DMS 273 (cell line): ENCODE measurements around the gene SMIM22.

Experiments
- DNase-seq: peaks from one replicate; lab custom pipeline; 2025; ENCODE audit not compliant: unreplicated experiment; lab: John Stamatoyannopoulos, UW

The SMIM22 gene

GRCh38 chr16:4795828-4796572, 831 bp downstream of the SMIM22 start:
- no peak for DNase-seq

GRCh38 chr16:4796982-4797804, 2.0 kb downstream of the SMIM22 start:
- no peak for DNase-seq

GRCh38 chr16:4797805-4798252, 2.7 kb downstream of the SMIM22 start:
- no peak for DNase-seq

GRCh38 chr16:4798456-4798855, 3.3 kb downstream of the SMIM22 start:
- no peak for DNase-seq

DNA sequence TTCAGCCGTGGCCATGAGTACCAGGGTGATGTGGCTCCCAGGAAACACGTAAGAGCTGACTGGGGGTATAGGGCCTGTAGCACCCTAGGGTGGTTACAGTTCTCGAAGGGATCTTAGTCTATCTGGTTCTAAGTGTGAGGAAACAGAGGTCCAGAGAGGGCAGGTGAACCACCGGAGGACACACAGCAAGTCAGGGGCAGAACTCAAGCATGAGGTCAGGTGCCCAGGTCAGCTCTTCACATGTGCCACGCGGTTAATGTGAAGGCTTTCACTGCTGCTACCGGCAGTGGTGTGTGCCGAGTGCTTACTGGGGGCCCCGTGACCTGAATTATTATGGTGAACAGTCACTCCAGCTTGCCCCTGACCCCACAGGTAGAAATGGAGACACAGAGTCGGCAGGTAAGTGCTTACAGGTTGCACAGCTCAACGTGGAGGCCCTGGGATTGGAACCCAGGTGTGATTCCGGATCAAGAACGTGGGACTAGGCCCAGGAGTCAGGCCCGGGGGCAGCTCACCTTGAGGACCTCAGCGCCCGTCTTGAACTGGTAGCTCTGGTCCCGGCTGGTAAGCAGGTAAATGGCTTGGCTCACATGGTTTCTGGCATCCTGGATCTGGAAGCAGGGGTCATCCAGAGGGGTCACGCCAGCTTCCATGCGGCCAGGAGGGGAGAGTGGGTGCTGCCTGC, 4.1 kb downstream of the SMIM22 start:
- DNase-seq = no peak

DNA sequence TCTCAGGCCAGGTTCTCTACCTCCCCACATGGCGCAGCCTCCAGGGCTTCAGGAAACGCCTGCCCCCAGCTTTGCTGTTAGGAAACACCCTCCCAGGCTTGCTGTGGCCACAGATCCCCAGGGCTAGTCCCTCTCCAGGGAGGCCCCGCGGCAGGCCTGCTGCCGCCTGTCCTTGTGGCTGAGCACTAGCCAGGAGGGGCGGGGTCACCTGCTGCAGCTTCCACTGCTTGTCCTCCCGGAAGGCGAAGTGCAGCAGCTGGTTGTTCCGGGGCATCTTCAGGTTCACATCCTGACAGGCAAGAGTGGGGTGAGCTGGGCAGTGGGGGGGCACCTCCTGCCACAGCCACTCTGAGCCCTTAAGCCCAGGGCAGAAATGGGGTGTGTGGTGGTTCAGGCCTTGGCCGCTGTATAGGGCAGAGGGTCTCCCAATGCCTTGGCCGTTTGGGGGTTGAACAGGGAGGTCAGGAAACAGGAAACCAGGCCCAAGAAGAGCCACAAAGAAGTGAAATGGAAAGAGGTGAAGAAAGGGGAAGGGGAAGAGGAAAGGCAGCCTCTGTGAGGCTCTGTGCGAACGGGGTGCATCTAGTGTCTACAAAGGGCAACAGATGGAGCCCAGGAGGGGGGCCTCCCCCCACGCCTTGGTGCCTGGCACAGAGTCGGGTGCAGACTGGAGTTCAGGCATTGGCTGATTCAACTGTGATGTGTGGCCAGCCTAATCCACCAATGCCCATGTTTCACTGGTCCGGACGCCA, 5.3 kb downstream of the SMIM22 start:
- peak; percentile 91 for DNase-seq

- peak; percentile 47 for DNase-seq
Measured at GRCh38 chr16:4801051-4801961, 6.1 kb downstream of the SMIM22 start.

DNA sequence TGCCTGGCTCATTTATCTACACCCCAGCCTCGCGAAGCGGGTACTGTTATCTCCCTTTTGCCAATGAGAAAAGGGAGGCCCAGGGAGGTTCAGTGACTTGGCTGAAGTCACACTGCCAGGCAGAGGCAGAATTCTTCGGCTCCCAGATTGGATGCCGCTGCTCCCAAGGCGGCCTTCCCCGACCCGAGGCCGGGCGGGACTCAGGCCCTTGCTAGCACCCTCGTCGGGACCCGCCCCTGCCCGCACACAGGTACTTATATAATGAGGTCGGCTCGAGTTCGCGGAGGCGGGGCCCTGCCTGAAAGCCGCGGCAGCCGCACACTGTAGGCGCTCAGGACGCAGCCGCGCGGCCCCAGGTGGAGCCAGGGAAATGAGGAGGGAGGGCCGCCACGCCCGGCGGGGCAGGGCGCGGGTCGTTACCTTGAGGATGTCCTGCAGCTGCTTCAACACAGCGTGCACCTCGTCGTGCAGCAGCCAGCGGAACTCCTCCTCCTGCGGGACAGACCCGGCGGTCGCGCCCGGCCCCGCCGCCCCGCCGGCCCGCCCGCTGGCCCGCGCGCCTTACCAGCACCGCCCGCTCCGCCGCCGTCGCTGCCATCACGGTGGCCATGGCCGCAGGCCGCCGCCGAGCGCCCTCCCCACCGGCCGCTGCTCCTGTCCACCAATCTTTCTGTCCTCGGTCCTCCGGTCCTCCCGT, 6.9 kb downstream of the SMIM22 start, which contains the start of gene ROGDI:
Gene ROGDI, minus strand, starts transcription at position 672 of the 697 bp plus-strand sequence. Its CDS starts 62 bp downstream, at position 610.
- DNase-seq = peak; percentile 92

DNA sequence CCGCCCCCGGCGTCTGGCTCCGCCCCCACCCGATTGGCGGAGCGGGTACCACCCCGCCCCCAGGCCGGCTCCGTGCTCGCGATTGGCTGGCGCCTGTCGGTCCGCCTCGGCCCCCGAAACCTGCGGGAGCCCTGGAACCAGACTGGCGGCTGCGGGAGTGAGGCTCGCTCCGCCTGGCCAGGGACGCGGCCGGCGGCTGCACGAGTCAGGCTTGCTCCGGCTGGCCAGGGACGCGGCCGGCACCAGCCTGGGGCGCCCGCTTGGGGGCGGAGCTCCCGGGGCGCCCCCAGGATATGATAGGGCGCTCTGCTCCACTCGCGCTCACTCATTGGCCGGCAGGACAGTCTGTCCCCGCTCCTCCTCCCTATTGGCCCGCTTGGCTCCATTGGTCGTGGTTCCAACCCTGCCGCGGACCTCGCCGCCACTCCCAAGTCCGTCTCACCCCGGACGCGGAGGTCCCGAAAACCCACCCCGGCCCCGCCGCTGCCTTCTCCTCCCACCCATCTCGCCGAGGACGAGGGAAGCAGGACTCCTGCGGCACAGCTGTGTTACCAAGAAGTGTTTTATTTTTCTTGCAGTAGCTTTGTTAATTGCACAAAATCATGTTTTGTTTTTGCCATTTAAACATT, 7.6 kb downstream of the SMIM22 start:
- peak; percentile 98 for DNase-seq

GRCh38 chr16:4803401-4803844, 8.3 kb downstream of the SMIM22 start:
- DNase-seq = no peak

DNA sequence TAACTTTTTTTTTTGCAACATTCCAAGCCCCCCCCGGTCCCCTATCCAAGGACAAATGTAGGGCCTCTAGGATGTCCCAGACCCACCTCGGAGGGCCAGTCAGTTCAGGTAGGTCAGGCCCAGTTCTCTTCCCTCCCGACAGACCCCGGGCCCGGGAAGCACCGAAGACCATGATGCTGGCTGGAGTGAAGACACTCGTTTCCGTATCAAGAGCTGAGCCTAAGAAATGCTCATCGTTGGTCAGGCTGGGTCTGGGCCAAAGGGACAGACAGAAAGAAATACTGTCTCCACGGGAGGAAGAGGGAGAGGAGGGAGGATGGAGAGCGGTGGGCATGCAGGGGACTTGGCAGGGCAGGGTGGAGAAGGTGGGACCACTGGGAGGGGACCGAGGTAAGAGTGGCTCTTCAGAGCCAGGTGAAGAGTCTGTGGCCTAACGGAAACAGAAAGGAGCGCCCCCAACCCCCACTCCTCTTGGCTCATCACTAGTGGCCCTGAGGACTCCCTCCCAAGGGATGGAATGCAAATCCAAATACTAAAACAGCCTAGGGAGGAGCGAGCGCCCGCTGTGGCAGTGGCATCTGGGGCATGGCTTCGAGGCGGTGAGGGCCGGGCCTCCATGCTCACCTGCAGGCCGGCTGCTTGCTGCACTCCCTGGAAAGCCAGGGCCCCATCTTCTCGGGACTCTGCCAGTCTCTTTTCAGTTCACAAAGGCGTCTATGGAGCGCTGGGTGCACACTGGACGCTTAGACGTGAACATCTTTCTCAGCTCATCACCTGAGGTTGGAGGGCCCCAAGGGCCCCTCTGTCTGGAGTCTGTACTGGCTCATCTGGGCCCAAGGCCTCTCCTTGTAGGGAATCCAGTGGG, 9.0 kb downstream of the SMIM22 start:
- DNase-seq = peak; percentile 36

GRCh38 chr16:4805231-4805630, 10.1 kb downstream of the SMIM22 start:
- DNase-seq = no peak

DNA sequence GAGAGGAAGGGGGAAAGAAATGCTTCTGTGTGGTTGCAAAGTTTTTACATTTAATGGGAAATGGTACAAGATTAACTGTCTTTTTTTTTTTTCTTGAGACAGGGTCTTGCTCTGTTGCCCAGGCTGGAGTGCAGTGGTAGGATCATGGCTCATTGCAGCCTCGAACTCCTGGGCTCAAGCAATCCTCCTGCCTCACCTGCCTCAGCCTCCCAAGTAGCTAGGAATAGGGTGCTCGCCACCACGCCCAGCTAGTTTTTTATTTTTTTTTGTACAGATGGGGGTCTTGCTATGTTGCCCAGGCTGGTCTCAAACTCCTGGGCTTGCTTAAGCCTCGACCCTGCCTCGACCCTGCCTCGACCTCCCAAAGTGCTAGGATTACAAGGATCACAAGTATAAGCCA, 11.1 kb downstream of the SMIM22 start:
- no peak for DNase-seq

DNA sequence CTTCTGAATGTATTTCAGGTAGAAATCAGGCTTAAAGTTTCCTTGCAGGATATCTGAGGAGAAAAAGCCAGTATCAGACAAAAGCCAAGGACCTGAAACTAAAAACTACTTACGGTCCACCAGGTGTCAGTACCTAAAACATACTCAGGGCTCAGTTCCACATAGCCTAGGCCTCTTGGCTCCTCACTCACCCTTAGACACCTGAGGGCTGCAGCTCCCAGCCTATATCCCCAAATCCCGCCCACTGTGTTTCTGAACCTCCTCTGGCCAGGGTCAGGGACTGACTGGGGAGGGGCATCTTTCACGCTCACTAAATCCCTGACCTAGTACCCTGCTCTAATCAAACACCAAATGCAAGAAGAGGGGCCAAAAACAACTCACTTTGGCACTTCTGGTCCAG, 16.1 kb downstream of the SMIM22 start:
- DNase-seq = no peak

- no peak for DNase-seq
Measured at GRCh38 chr16:4811773-4812172, 16.6 kb downstream of the SMIM22 start.

- DNase-seq = no peak
Measured at GRCh38 chr16:4813251-4814003, 18.3 kb downstream of the SMIM22 start.

DNA sequence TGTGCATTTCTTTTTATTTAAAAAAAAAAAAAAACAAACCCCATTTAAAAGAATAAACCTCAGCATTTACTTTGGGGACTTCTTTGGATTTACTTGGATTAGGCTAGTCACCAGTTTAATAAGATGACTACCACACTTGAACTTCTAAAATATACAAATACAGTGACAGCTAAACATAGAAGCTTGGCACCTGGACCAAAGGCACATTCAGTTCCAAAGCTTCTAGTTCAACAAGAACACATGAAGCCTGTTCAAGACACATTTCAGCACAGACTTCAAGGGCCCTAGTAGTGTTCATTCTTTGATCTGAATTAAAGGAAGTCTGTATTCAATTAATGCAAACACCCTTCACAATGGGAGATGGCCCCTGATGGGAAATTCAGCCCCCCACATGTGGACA, 18.9 kb downstream of the SMIM22 start:
- no peak for DNase-seq
